ENCODE data around the gene GPHN. TPM values are rescaled to one million over a fixed set of nuclear protein-coding genes. Genes with fewer than 3 reads are reported as not detected.

The GPHN gene
- total RNA-seq, 1 experiment from 2014 or later, result 11.3 TPM

DNA sequence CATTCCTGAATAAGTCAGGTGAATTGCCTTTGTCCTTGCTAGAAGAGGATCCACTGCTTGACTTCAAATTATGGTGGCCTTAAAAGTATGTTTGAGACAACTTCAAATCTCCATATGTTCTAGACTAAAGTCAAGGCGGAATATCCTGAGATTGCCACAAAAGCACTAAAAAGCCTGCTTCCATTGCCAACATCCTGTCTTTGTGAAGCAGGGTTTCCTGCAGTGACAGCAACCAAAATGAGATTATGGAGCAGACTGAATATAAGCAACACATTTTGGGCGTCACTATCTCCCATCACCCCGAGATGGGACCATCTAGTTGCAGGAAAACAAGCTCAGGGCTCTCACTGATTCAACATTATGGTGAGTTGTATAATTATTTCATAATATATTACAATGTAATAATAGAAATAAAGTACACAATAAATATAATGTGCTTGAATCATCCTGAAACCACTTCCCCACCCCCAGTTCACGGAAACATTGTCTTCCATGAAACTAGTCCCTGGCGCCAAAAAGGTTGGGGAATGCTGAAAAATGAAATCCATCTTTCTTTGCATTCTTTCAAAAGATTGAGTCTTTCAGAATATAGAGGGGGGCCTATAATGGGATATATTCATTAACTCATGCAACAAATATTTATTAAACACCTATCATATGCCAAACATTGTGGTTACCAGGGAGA is 143.7 kb downstream of the GPHN start:
- Mint-ChIP-seq H3K27me3 (ENCODE audit: insufficient read depth, unreplicated experiment) (no peaks in the 10 kb centered on the region), H3K4me1 (ENCODE audit: low read depth, unreplicated experiment) (no peaks in the 10 kb centered on the region), H3K27ac (ENCODE audit: unreplicated experiment) (no peak overlapping the region), H3K36me3 (ENCODE audit: insufficient read depth, unreplicated experiment) (no peaks in the 10 kb centered on the region), H3K4me3 (ENCODE audit: unreplicated experiment) (no peak overlapping the region), H3K9me3 (ENCODE audit: unreplicated experiment) (no peaks in the 10 kb centered on the region)
- H3K4me1 ChIP-seq, result no peaks in the 10 kb centered on the region
- no peaks in the 10 kb centered on the region for H3K27me3 ChIP-seq (replicated peaks; ENCODE audit: control insufficient read depth, insufficient read depth, low read length)
- no peaks in the 10 kb centered on the region for H3K36me3 ChIP-seq (ENCODE audit: control insufficient read depth, insufficient read depth, low read length)
- BruUV-seq (replicated peaks), result no TSS peak
- no peak overlapping the region for H3K4me3 ChIP-seq (ENCODE audit: low read depth, low read length)
- ChIA-PET POLR2A (no interaction called here), CTCF (no interaction called here)
- TF ChIP-seq, protein P1, sequence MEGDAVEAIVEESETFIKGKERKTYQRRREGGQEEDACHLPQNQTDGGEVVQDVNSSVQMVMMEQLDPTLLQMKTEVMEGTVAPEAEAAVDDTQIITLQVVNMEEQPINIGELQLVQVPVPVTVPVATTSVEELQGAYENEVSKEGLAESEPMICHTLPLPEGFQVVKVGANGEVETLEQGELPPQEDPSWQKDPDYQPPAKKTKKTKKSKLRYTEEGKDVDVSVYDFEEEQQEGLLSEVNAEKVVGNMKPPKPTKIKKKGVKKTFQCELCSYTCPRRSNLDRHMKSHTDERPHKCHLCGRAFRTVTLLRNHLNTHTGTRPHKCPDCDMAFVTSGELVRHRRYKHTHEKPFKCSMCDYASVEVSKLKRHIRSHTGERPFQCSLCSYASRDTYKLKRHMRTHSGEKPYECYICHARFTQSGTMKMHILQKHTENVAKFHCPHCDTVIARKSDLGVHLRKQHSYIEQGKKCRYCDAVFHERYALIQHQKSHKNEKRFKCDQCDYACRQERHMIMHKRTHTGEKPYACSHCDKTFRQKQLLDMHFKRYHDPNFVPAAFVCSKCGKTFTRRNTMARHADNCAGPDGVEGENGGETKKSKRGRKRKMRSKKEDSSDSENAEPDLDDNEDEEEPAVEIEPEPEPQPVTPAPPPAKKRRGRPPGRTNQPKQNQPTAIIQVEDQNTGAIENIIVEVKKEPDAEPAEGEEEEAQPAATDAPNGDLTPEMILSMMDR (IDR thresholded peaks at IDR 0.05; ENCODE audit: insufficient read depth in 1 of 2, low read depth in 1 of 2, low read length in 1 of 2, severe bottlenecking in 1 of 2, unreplicated experiment in 1 of 2), result no peak
- no peaks in the 10 kb centered on the region; the same call in 1 of the 2 replicates for H3K9me3 ChIP-seq
- DNase-seq, result no peak
- intact Hi-C loops (cut with micrococcal nuclease; ENCODE audit: unreplicated experiment), result no loop called here

DNA sequence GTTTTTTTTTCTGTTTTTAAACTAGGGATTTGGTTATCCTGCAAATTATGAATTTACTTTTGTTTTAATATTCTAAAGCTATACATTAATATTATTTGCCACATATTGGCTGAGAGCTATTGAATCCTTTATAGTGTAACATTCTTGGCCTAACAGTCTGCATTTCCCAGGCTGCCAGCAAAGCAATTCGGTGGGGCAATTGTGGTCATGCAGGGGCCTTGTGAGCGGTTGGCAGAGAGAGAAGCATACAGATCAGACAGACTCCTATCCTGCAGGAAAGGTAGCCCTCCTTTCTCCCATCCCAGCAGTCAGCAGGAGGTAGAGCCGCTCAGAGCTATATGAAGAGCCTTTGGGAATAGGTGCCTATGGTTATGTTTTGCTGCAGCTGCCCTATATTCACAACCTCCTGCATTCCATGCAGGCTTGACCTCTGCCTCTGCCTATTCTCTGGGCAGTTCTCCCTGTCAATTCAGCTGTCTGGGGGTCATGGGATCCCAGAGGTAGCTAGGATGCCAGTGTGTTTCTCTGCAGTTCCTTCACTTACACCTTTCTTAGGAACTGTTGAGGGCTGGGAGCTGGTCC is 144.7 kb downstream of the GPHN start:
- no TSS peak for BruUV-seq (replicated peaks)
- DNase-seq, result no peak
- Histone ChIP-seq H3K36me3 (ENCODE audit: control insufficient read depth, insufficient read depth, low read length) (no peaks in the 10 kb centered on the region), H3K4me1 (no peaks in the 10 kb centered on the region), H3K27me3 (replicated peaks; ENCODE audit: control insufficient read depth, insufficient read depth, low read length) (no peaks in the 10 kb centered on the region), H3K9me3 (no peaks in the 10 kb centered on the region; the same call in 1 of the 2 replicates), H3K4me3 (ENCODE audit: low read depth, low read length) (no peak overlapping the region)
- Mint-ChIP-seq H3K27ac (ENCODE audit: unreplicated experiment) (no peak overlapping the region), H3K27me3 (ENCODE audit: insufficient read depth, unreplicated experiment) (no peaks in the 10 kb centered on the region), H3K36me3 (ENCODE audit: insufficient read depth, unreplicated experiment) (no peaks in the 10 kb centered on the region), H3K4me3 (ENCODE audit: unreplicated experiment) (no peak overlapping the region), H3K4me1 (ENCODE audit: low read depth, unreplicated experiment) (no peaks in the 10 kb centered on the region), H3K9me3 (ENCODE audit: unreplicated experiment) (peaks cover 2% of the 10 kb centered on the region)
- TF ChIP-seq, protein P1 (IDR thresholded peaks at IDR 0.05; ENCODE audit: insufficient read depth in 1 of 2, low read depth in 1 of 2, low read length in 1 of 2, severe bottlenecking in 1 of 2, unreplicated experiment in 1 of 2), result no peak
- CTCF ChIA-PET, result no interaction called here
- intact Hi-C loops (cut with micrococcal nuclease; ENCODE audit: unreplicated experiment), result no loop called here
- POLR2A ChIA-PET, result no interaction called here

GRCh38 chr14:66657780-66658179 is 149.8 kb downstream of the GPHN start:
- intact Hi-C loops (cut with micrococcal nuclease; ENCODE audit: unreplicated experiment), result no loop called here
- TF ChIP-seq, protein P1 (IDR thresholded peaks at IDR 0.05; ENCODE audit: insufficient read depth in 1 of 2, low read depth in 1 of 2, low read length in 1 of 2, severe bottlenecking in 1 of 2, unreplicated experiment in 1 of 2), result no peak
- Histone ChIP-seq H3K4me3 (ENCODE audit: low read depth, low read length) (no peak overlapping the region), H3K9me3 (no peaks in the 10 kb centered on the region; the same call in 1 of the 2 replicates), H3K27me3 (replicated peaks; ENCODE audit: control insufficient read depth, insufficient read depth, low read length) (no peaks in the 10 kb centered on the region), H3K4me1 (no peaks in the 10 kb centered on the region), H3K36me3 (ENCODE audit: control insufficient read depth, insufficient read depth, low read length) (no peaks in the 10 kb centered on the region)
- Mint-ChIP-seq H3K27me3 (ENCODE audit: insufficient read depth, unreplicated experiment) (no peaks in the 10 kb centered on the region), H3K9me3 (ENCODE audit: unreplicated experiment) (peaks cover 10% of the 10 kb centered on the region), H3K27ac (ENCODE audit: unreplicated experiment) (no peak overlapping the region), H3K4me1 (ENCODE audit: low read depth, unreplicated experiment) (no peaks in the 10 kb centered on the region), H3K36me3 (ENCODE audit: insufficient read depth, unreplicated experiment) (no peaks in the 10 kb centered on the region), H3K4me3 (ENCODE audit: unreplicated experiment) (no peak overlapping the region)
- no TSS peak for BruUV-seq (replicated peaks)
- CTCF ChIA-PET, result no interaction called here
- POLR2A ChIA-PET, result no interaction called here
- DNase-seq, result no peak
